H1 (cell line): ENCODE results near the gene DDX31. TPM values are rescaled to one million over a fixed set of nuclear protein-coding genes. Genes with fewer than 3 reads are reported as not detected.
A peak's percentile ranks its signal among the peaks of the same experiment; 100 is the strongest.

Source experiments
- CTCF ChIA-PET: fragments of 300-600 bp; sonication (Branson Sonifier 250); formaldehyde crosslinking; loops from one replicate; lab custom pipeline; 2021; ENCODE audit not compliant: partially characterized antibody; lab: Charles Lee
- POLR2A ChIA-PET: fragments of 300-600 bp; sonication (Branson Sonifier 250); formaldehyde crosslinking; loops from one replicate; lab custom pipeline; 2021; ENCODE audit warnings: inconsistent platforms; ENCODE audit not compliant: partially characterized antibody; lab: Charles Lee
- DNase-seq, 2 experiments: peaks; one replicate each; pipeline versions ENCODE4 v3.0.0 to v3.0.0-alpha.2; 2010 to 2022; ENCODE audit warnings: low spot score in 2 of 2, low read depth in 1 of 2, mixed read lengths in 1 of 2
- FAIRE-seq: peaks from 2 replicates; lab custom pipeline; 2011; peaks lifted over from hg19 to GRCh38; lab: Jason Lieb, UNC
- H2AFZ ChIP-seq: 2 replicates; pipeline ENCODE4 v1.8.1; 2012; ENCODE audit warnings: low read length, inconsistent platforms
- H2AK5ac ChIP-seq: 2 replicates; pipeline ENCODE4 v1.6.1; 2013; ENCODE audit warnings: low read depth, low read length
- H2BK120ac ChIP-seq: replicated peaks from 2 replicates; pipeline ENCODE3; 2013; ENCODE audit warnings: low read depth, low read length, inconsistent platforms
- H2BK12ac ChIP-seq: 2 replicates; pipeline ENCODE4 v1.6.1; 2013; ENCODE audit warnings: low read depth, low read length
- H2BK15ac ChIP-seq: 2 replicates; pipeline ENCODE4 v1.6.1; 2013; ENCODE audit warnings: low read length
- H2BK20ac ChIP-seq: 2 replicates; pipeline ENCODE4 v1.6.1; 2013; ENCODE audit warnings: low read length
- H2BK5ac ChIP-seq: 2 replicates; pipeline ENCODE4 v1.6.1; 2013; ENCODE audit warnings: low read depth, low read length
- H3K14ac ChIP-seq: 2 replicates; pipeline ENCODE4 v1.6.1; 2013; ENCODE audit warnings: inconsistent platforms; ENCODE audit not compliant: insufficient read length
- H3K18ac ChIP-seq: 2 replicates; pipeline ENCODE4 v1.6.1; 2013; ENCODE audit warnings: low read length; ENCODE audit errors: extremely low read depth
- H3K23ac ChIP-seq: 2 replicates; pipeline ENCODE4 v1.6.1; 2013; ENCODE audit warnings: inconsistent platforms; ENCODE audit not compliant: insufficient read length
- H3K23me2 ChIP-seq: 2 replicates; pipeline ENCODE4 v1.6.1; 2013; ENCODE audit warnings: low read depth, low read length
- H3K27ac ChIP-seq: 2 replicates; pipeline ENCODE4 v1.6.1; 2011; ENCODE audit warnings: low read depth, low read length, inconsistent platforms
- H3K27me3 ChIP-seq, 4 experiments: replicated peaks in 1 of 4; 1 replicate in 1 of 4; 2 replicates in 3 of 4; pipeline versions ENCODE4 v1.6.1 to v1.8.1; 2011 to 2013; ENCODE audit warnings: low read length in 3 of 4, mild to moderate bottlenecking in 3 of 4, inconsistent platforms in 2 of 4, mixed read lengths in 2 of 4, moderate library complexity in 1 of 4; ENCODE audit not compliant: control insufficient read depth in 3 of 4, insufficient read depth in 3 of 4; ENCODE audit errors: extremely low read depth in 1 of 4
- H3K36me3 ChIP-seq, 4 experiments: 2 replicates each; pipeline versions ENCODE4 v1.6.1 to v1.8.1; 2011 to 2013; ENCODE audit warnings: mild to moderate bottlenecking in 4 of 4, low read length in 3 of 4, moderate library complexity in 2 of 4, control low read depth in 1 of 4, inconsistent platforms in 1 of 4; ENCODE audit not compliant: insufficient read depth in 4 of 4, control insufficient read depth in 2 of 4
- H3K4ac ChIP-seq: replicated peaks from 2 replicates; pipeline ENCODE3; 2013; ENCODE audit warnings: low read length, low read depth, mixed read lengths, inconsistent platforms; ENCODE audit not compliant: insufficient read length
- H3K4me1 ChIP-seq, 4 experiments: replicated peaks in 1 of 4; 1 replicate in 1 of 4; 2 replicates in 3 of 4; pipeline versions ENCODE4 v1.6.1 to v1.8.1; 2011 to 2013; ENCODE audit warnings: low read length in 3 of 4, inconsistent platforms in 2 of 4, mixed read lengths in 1 of 4; ENCODE audit not compliant: insufficient read depth in 4 of 4, control insufficient read depth in 3 of 4
- H3K4me2 ChIP-seq, 2 experiments: 2 replicates each; pipeline versions ENCODE4 v1.6.1 to v1.8.1; 2011 to 2013; ENCODE audit warnings: low read depth in 2 of 2, low read length in 2 of 2, control low read depth in 1 of 2, inconsistent platforms in 1 of 2, mild to moderate bottlenecking in 1 of 2; ENCODE audit not compliant: insufficient read depth in 1 of 2
- H3K4me3 ChIP-seq, 4 experiments: fragments of 200-600, 300-600 bp in 1 of 4; sonication (generic), shearing (Covaris generic), sonication (Bioruptor Twin) in 1 of 4; 2 replicates each; pipeline versions ENCODE4 v1.5.1 to v1.8.1; 2011 to 2016; ENCODE audit warnings: low read length in 4 of 4, low read depth in 3 of 4, control low read depth in 2 of 4, inconsistent platforms in 2 of 4, mild to moderate bottlenecking in 2 of 4, mixed read lengths in 1 of 4, moderate library complexity in 1 of 4; ENCODE audit not compliant: insufficient read depth in 2 of 4; ENCODE audit errors: extremely low read depth in 1 of 4
- H3K56ac ChIP-seq: replicated peaks from 2 replicates; pipeline ENCODE3; 2013; ENCODE audit warnings: low read depth, mild to moderate bottlenecking, mixed read lengths, low read length, inconsistent platforms; ENCODE audit not compliant: insufficient read length
- H3K79me1 ChIP-seq: 2 replicates; pipeline ENCODE4 v1.6.1; 2013; ENCODE audit warnings: low read depth, low read length, control low read depth
- H3K79me2 ChIP-seq, 2 experiments: 2 replicates each; pipeline versions ENCODE4 v1.6.1 to v1.8.1; 2012 to 2013; ENCODE audit warnings: low read length in 2 of 2, mild to moderate bottlenecking in 2 of 2, inconsistent platforms in 1 of 2; ENCODE audit not compliant: insufficient read depth in 2 of 2, control insufficient read depth in 1 of 2
- H3K9ac ChIP-seq, 4 experiments: replicated peaks in 1 of 4; 1 replicate in 1 of 4; 2 replicates in 3 of 4; pipeline versions ENCODE4 v1.6.1 to v1.8.1; 2011 to 2013; ENCODE audit warnings: low read depth in 3 of 4, low read length in 3 of 4, control low read depth in 2 of 4, mild to moderate bottlenecking in 2 of 4, moderate library complexity in 2 of 4, inconsistent platforms in 1 of 4; ENCODE audit errors: extremely low read depth in 1 of 4
- H3K9me3 ChIP-seq, 2 experiments: 2 replicates each; pipeline versions ENCODE4 v1.6.1 to v1.8.1; 2012 to 2013; ENCODE audit warnings: mild to moderate bottlenecking in 2 of 2, moderate library complexity in 2 of 2, control low read depth in 1 of 2, inconsistent platforms in 1 of 2, low read depth in 1 of 2, low read length in 1 of 2, mixed read lengths in 1 of 2; ENCODE audit not compliant: insufficient read depth in 2 of 2
- H4K20me1 ChIP-seq, 2 experiments: replicated peaks in 1 of 2; 2 replicates each; pipeline versions ENCODE3 to v1.8.1; 2011 to 2013; ENCODE audit warnings: inconsistent platforms in 2 of 2, low read length in 2 of 2, mild to moderate bottlenecking in 1 of 2; ENCODE audit not compliant: insufficient read depth in 2 of 2, control insufficient read depth in 1 of 2
- H4K5ac ChIP-seq: 2 replicates; pipeline ENCODE4 v1.6.1; 2013; ENCODE audit warnings: low read length, low read depth, mixed read lengths, inconsistent platforms; ENCODE audit not compliant: insufficient read length
- H4K8ac ChIP-seq: 2 replicates; pipeline ENCODE4 v1.8.0; 2013; ENCODE audit warnings: mild to moderate bottlenecking, moderate library complexity, low read length, inconsistent platforms; ENCODE audit not compliant: insufficient read depth; ENCODE audit errors: extremely low read depth
- H4K91ac ChIP-seq: replicated peaks from 2 replicates; pipeline ENCODE3; 2013; ENCODE audit warnings: low read length, mixed read lengths, inconsistent platforms; ENCODE audit not compliant: insufficient read length
- CTCF ChIP-seq, 3 experiments: IDR thresholded peaks; 1 replicate in 2 of 3; 2 replicates in 1 of 3; pipeline versions ENCODE4 v1.5.1 to v1.6.1; 2011; ENCODE audit warnings: low read length in 3 of 3, mild to moderate bottlenecking in 3 of 3, inconsistent platforms in 2 of 3, low read depth in 1 of 3, moderate library complexity in 1 of 3; ENCODE audit not compliant: insufficient read depth in 1 of 3; ENCODE audit errors: control extremely low read depth in 1 of 3
- MAFK ChIP-seq: IDR thresholded peaks from 2 replicates; pipeline ENCODE4 v1.6.1; 2012; ENCODE audit warnings: low read depth, mild to moderate bottlenecking, improper control_type of control experiment, low read length
- RBBP5 ChIP-seq: IDR thresholded peaks from 2 replicates; pipeline ENCODE4 v1.7.1; 2012; ENCODE audit warnings: low read depth, mild to moderate bottlenecking, inconsistent platforms, low read length, moderate library complexity, borderline replicate concordance
- SIN3A ChIP-seq, 2 experiments: IDR thresholded peaks in 1 of 2; conservative IDR thresholded peaks in 1 of 2; 2 replicates each; pipeline ENCODE4 v1.6.1; 2011 to 2012; ENCODE audit warnings: low read length in 2 of 2, improper control_type of control experiment in 1 of 2, low read depth in 1 of 2, mild to moderate bottlenecking in 1 of 2
- SP1 ChIP-seq: IDR thresholded peaks from 2 replicates; pipeline ENCODE4 v1.6.1; 2011; ENCODE audit warnings: low read depth, low read length
- USF2 ChIP-seq: IDR thresholded peaks from 2 replicates; pipeline ENCODE4 v1.6.1; 2011; ENCODE audit warnings: low read length, improper control_type of control experiment
- WGBS, 2 experiments: shearing (Covaris generic) in 1 of 2; methylation state at CpG; one replicate each; pipeline versions ENCODE4 v1.1.6 to v1.1.7; 2013 to 2015; ENCODE audit warnings: low lambda C conversion rate in 2 of 2, mixed read lengths in 2 of 2, inconsistent platforms in 1 of 2, low coverage in 1 of 2, missing lambda C conversion rate in 1 of 2; ENCODE audit not compliant: insufficient replicate concordance in 2 of 2, insufficient coverage in 1 of 2, insufficient read length in 1 of 2; ENCODE audit errors: extremely low coverage in 1 of 2, missing lambda C conversion rate in 1 of 2; 5-methylcytosine and 5-hydroxymethylcytosine counted together
- polyA plus RNA-seq, 7 experiments: library from polyadenylated mRNA; depleted of rRNA in 3 of 7; stranded (reverse) in 5 of 7; unstranded in 2 of 7; fragments of >200 nt in 5 of 7; fragments of 200-250 nt in 2 of 7; gene quantifications; 1 replicate in 5 of 7; 2 replicates in 1 of 7; 4 replicates in 1 of 7; pipeline versions ENCODE4 v1.2.1 to v1.2.3, GENCODE V29; 2011 to 2013; ENCODE audit warnings: missing spikeins in 2 of 7, mixed read lengths in 2 of 7
- total RNA-seq: library from RNA; stranded (reverse); fragmentation: NEBNext Ultra II Directional; extraction: Animal tissue kit (Norgen Biotek cat#: 25700); gene quantifications from 2 replicates; pipeline ENCODE4 v1.2.1, GENCODE V29; 2021

Gene DDX31
- total and polyA plus RNA-seq, 2 of the 8 experiments (the other 6 are each of a cell fraction or from before 2014, with no cell fraction given), result 9.5 to 23.7 TPM

- Histone ChIP-seq H3K9ac (no peak overlapping the region), H3K56ac (no peak overlapping the region), H3K79me1 (no peaks in the 10 kb centered on the region), H2BK5ac (no peak overlapping the region), H2BK15ac (no peak overlapping the region), H2BK20ac (0 out of 2 replicates have a peak overlapping the region, but pooled peaks have one; percentile 80), H4K91ac (peak overlapping the region; percentile 46), H3K9me3 (no peaks in the 10 kb centered on the region), H3K4ac (no peak overlapping the region), H3K36me3 (no peaks in the 10 kb centered on the region), H3K27ac (no peak overlapping the region), H4K8ac (no peak overlapping the region; the same call in 1 of the 2 replicates), H3K18ac (peak overlapping the region; percentile 75; the same call in 1 of the 2 replicates), H3K4me2 (peak overlapping the region; percentile 68 to 86), H2BK120ac (no peak overlapping the region), H2AK5ac (no peak overlapping the region), H2BK12ac (peak overlapping the region; percentile 69; the same call in 1 of the 2 replicates), H3K79me2 (no peaks in the 10 kb centered on the region), H3K23ac (no peak overlapping the region), H3K23me2 (peaks cover 4% of the 10 kb centered on the region; the same call in 1 of the 2 replicates), H3K4me1 (peaks cover 0 to 4% (median 4%) of the 10 kb centered on the region in 4 experiments; a peak in 4 of 7 replicates), H4K5ac (no peak overlapping the region), H3K27me3 (no peaks in the 10 kb centered on the region; a peak in 1 of 7 replicates), H3K4me3 (peak overlapping the region; percentile 8 to 55 (median 46); a peak in 7 of 8 replicates), H3K14ac (no peak overlapping the region), H2AFZ (peak overlapping the region; percentile 94; the same call in 1 of the 2 replicates), H4K20me1 (no peaks in the 10 kb centered on the region)
- DNase-seq (peak; percentile 34 to 90), FAIRE-seq (no peak)
- ChIA-PET CTCF (interaction anchor here (0.7 to 5.7 kb wide), 30 partner anchors 9 to 429 kb away, joined by 3 to 66 read pairs (median 4); partner anchors contain the start of gene CFAP77), POLR2A (no interaction called here)
- WGBS, 2 experiments, result 8% methylated on average over 25 of the region's 27 CpGs; no CpG with 5 or more reads in 1 of the 2 experiments
- TF ChIP-seq USF2, result peak; percentile 24; the same call in 1 of the 2 replicates
- TF ChIP-seq SP1, result no peak
- no peak for TF ChIP-seq RBBP5
- no peak for TF ChIP-seq MAFK
- TF ChIP-seq SIN3A (conservative IDR thresholded peaks at IDR 0.05 in 1 of 2, IDR thresholded peaks at IDR 0.05 in 1 of 2; ENCODE audit: low read depth in 1 of 2, low read length in 2 of 2), result 0 out of 4 replicates have a peak, but pooled peaks of 1 of the 2 experiments have one; percentile 20
- TF ChIP-seq CTCF (IDR thresholded peaks at IDR 0.05; ENCODE audit: control extremely low read depth in 1 of 3, insufficient read depth in 1 of 3, low read depth in 1 of 3, low read length in 3 of 3), result peak; percentile 65 to 78 (median 72)
Observed at GRCh38 chr9:132546148-132547051, 123.4 kb downstream of the DDX31 start.
